Gastroesophageal sphincter (tissue), 4 donors: ENCODE data around the gene TRIM23. TPM values are rescaled to one million over a fixed set of nuclear protein-coding genes. Genes with fewer than 3 reads are reported as not detected.
"Not testable (repeated sequence)": the region's sequence is repeated elsewhere in the genome, so short reads cannot be mapped to it uniquely, and the experiment has no call there.

Source experiments
- ATAC-seq: fragments of 150-250 bp; one replicate; pipeline ENCODE4 v1.9.1; 2016; ENCODE audit warnings: mild to moderate bottlenecking, moderate library complexity
- H3K27ac ChIP-seq, 4 donors: fragments of 200-600 bp; sonication (generic) in 3 of 4; 1 replicate in 3 of 4; 2 replicates in 1 of 4; pipeline ENCODE4 v1.5.1; 2016 to 2019
- H3K27me3 ChIP-seq: fragments of 200-600 bp; sonication (generic); one replicate; pipeline ENCODE4 v1.5.1; 2019
- H3K36me3 ChIP-seq, 2 donors: fragments of 200-600 bp; sonication (generic); one replicate each; pipeline ENCODE4 v1.5.1; 2019; ENCODE audit warnings: control low read depth in 1 of 2
- H3K4me1 ChIP-seq, 3 donors: fragments of 200-600 bp; sonication (generic); 1 replicate in 2 of 3; 2 replicates in 1 of 3; pipeline ENCODE4 v1.5.1; 2016 to 2019; ENCODE audit warnings: control low read depth in 2 of 3
- H3K4me3 ChIP-seq, 2 donors: fragments of 200-600 bp; sonication (generic); one replicate each; pipeline ENCODE4 v1.5.1; 2019; ENCODE audit warnings: mild to moderate bottlenecking in 1 of 2, moderate library complexity in 1 of 2
- H3K9me3 ChIP-seq, 3 donors: fragments of 200-600 bp; sonication (generic); one replicate each; pipeline ENCODE4 v1.5.1; 2017 to 2019; ENCODE audit warnings: control low read depth in 2 of 3
- EP300 ChIP-seq: sonication (generic); formaldehyde crosslinking; IDR thresholded peaks from one replicate; pipeline ENCODE4 v1.6.1; 2017; ENCODE audit warnings: antibody characterized with exemption, mild to moderate bottlenecking
- POLR2A ChIP-seq, 2 donors: fragments of 450-650 bp; IDR thresholded peaks; one replicate each; pipeline ENCODE4 v1.6.1; 2017; ENCODE audit warnings: antibody characterized with exemption in 2 of 2, mild to moderate bottlenecking in 2 of 2, moderate library complexity in 1 of 2
- POLR2AphosphoS5 ChIP-seq: sonication (generic); formaldehyde crosslinking; IDR thresholded peaks from one replicate; pipeline ENCODE4 v1.6.1; 2017; ENCODE audit warnings: antibody characterized with exemption
- WGBS, 2 donors: methylation state at CpG; one replicate each; pipeline ENCODE4 v1.1.5; 2018; ENCODE audit warnings: low coverage in 1 of 2; 5-methylcytosine and 5-hydroxymethylcytosine counted together
- total RNA-seq, 4 donors: library from RNA; depleted of rRNA; stranded (reverse); fragments of >200 nt; gene quantifications; one replicate each; pipeline ENCODE4 v1.1.0, GENCODE V29; 2016
- TF ChIP-seq, protein P1 (sequence below), 4 experiments: fragments of 200-600 bp in 2 of 4; fragments of 450-650 bp in 2 of 4; sonication (generic) in 1 of 4; IDR thresholded peaks; one replicate each; pipeline ENCODE4 v1.5.1; 2017 to 2019; ENCODE audit warnings: antibody characterized with exemption in 4 of 4, mild to moderate bottlenecking in 2 of 4, moderate library complexity in 2 of 4

The TRIM23 gene
- total RNA-seq, 4 donors from 2014 or later: 17.0 to 35.2 (median 20.3) TPM

GRCh38 chr5:65612298-65612907 is 11.7 kb downstream of the TRIM23 start:
- Histone ChIP-seq H3K4me3 (no peak overlapping the region), H3K27me3 (no peaks in the 10 kb centered on the region), H3K9me3 (no peaks in the 10 kb centered on the region), H3K4me1 (peaks cover 0 to 3% (median 0%) of the 10 kb centered on the region in 3 donors), H3K36me3 (peaks cover 7 to 96% of the 10 kb centered on the region in 2 donors), H3K27ac (no peak overlapping the region)
- WGBS, 2 donors: 69 to 92% methylated on average over 2 to 4 of the region's 4 CpGs
- TF ChIP-seq POLR2A (IDR thresholded peaks at IDR 0.05): no peak
- TF ChIP-seq POLR2AphosphoS5: no peak
- no peak for TF ChIP-seq EP300
- TF ChIP-seq, protein P1, sequence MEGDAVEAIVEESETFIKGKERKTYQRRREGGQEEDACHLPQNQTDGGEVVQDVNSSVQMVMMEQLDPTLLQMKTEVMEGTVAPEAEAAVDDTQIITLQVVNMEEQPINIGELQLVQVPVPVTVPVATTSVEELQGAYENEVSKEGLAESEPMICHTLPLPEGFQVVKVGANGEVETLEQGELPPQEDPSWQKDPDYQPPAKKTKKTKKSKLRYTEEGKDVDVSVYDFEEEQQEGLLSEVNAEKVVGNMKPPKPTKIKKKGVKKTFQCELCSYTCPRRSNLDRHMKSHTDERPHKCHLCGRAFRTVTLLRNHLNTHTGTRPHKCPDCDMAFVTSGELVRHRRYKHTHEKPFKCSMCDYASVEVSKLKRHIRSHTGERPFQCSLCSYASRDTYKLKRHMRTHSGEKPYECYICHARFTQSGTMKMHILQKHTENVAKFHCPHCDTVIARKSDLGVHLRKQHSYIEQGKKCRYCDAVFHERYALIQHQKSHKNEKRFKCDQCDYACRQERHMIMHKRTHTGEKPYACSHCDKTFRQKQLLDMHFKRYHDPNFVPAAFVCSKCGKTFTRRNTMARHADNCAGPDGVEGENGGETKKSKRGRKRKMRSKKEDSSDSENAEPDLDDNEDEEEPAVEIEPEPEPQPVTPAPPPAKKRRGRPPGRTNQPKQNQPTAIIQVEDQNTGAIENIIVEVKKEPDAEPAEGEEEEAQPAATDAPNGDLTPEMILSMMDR (IDR thresholded peaks at IDR 0.05): no peak
- no peak for ATAC-seq

DNA sequence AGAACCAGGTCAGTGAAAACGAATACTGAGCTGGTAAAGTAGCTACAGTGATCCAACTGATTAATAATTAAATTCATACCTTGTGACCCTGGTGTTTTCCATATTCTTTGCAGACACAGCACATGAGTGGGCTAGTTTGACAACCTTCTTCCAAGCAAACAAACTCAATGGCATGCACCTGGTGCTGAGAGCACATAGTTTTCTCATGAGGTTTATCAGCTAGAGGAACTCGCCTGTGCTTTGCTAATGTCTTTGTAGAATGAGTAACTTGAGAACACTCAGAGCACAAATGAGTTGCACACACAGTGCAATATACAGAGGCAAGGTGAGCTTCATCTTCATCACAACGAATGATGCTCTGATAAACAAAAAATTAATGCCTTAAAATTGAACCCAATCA is 12.6 kb downstream of the TRIM23 start:
- Histone ChIP-seq H3K4me3 (no peak overlapping the region), H3K27me3 (no peaks in the 10 kb centered on the region), H3K4me1 (peaks cover 0 to 3% (median 0%) of the 10 kb centered on the region in 3 donors), H3K27ac (no peak overlapping the region), H3K36me3 (peaks cover 8 to 100% of the 10 kb centered on the region in 2 donors), H3K9me3 (no peaks in the 10 kb centered on the region)
- ATAC-seq: no peak
- TF ChIP-seq, protein P1 (IDR thresholded peaks at IDR 0.05): no peak
- TF ChIP-seq POLR2AphosphoS5 (no peak), EP300 (no peak), POLR2A (IDR thresholded peaks at IDR 0.05) (no peak)
- WGBS, 2 donors: 85 to 90% methylated on average over 2 to 3 of the region's 3 CpGs

GRCh38 chr5:65601761-65602160 is 22.4 kb downstream of the TRIM23 start:
- H3K27me3 ChIP-seq, H3K4me1 ChIP-seq, ATAC-seq, H3K27ac ChIP-seq, H3K9me3 ChIP-seq, H3K4me3 ChIP-seq: not testable (repeated sequence)
- 100% methylated on average over 1 of the region's 1 CpG; no CpG with 5 or more reads in 1 of the 2 donors for WGBS, 2 donors
- peaks cover 3 to 96% of the 10 kb centered on the region in 2 donors for H3K36me3 ChIP-seq

- H3K4me3 ChIP-seq: no peak overlapping the region
- H3K4me1 ChIP-seq: no peaks in the 10 kb centered on the region
- TF ChIP-seq, protein P1 (IDR thresholded peaks at IDR 0.05): no peak
- no peak for TF ChIP-seq POLR2AphosphoS5
- no peak for TF ChIP-seq POLR2A (IDR thresholded peaks at IDR 0.05)
- no peak for TF ChIP-seq EP300
- ATAC-seq: no peak
- H3K27me3 ChIP-seq: no peaks in the 10 kb centered on the region
- WGBS, 2 donors: 83 to 87% methylated on average over 2 of the region's 2 CpGs
- peaks cover 11 to 96% of the 10 kb centered on the region in 2 donors for H3K36me3 ChIP-seq
- no peaks in the 10 kb centered on the region for H3K9me3 ChIP-seq
- H3K27ac ChIP-seq: no peak overlapping the region
Measured at GRCh38 chr5:65588694-65589093, 35.4 kb downstream of the TRIM23 start.

DNA sequence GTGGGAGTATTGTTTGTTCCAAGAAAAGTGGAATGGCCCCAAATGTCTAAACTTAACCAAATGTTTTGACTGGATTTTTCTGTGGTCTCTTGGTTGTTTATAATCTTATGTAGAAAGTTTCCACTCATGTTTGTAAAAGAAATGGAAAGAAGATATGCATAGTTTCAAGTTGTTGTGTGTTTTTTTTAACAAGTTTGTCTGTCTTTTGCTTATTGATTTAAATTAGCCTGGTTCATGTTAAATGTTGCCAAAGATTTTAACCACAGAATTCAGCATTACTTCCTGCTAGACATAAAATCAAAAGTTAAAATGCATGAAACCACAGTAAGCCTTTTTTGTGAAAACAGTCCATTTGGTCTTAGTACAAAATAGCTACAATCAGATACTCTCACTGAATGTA is 47.0 kb downstream of the TRIM23 start:
- Histone ChIP-seq H3K27ac (no peak overlapping the region), H3K4me1 (peaks cover 0 to 4% (median 0%) of the 10 kb centered on the region in 3 donors), H3K4me3 (no peak overlapping the region), H3K9me3 (no peaks in the 10 kb centered on the region), H3K27me3 (no peaks in the 10 kb centered on the region), H3K36me3 (peaks cover 0 to 74% of the 10 kb centered on the region in 2 donors)
- no peak for ATAC-seq
- no peak for TF ChIP-seq EP300
- TF ChIP-seq POLR2AphosphoS5: no peak
- TF ChIP-seq, protein P1 (IDR thresholded peaks at IDR 0.05): no peak
- TF ChIP-seq POLR2A (IDR thresholded peaks at IDR 0.05): no peak
